Karpas-422 (cell line): ENCODE results near the gene EEF1AKMT3. TPM values are rescaled to one million over a fixed set of nuclear protein-coding genes. Genes with fewer than 3 reads are reported as not detected.

Experiments used
- DNase-seq: peaks from one replicate; pipeline ENCODE4 v3.0.0-alpha.2; 2015
- H2AFZ ChIP-seq: fragments of 200-600 bp; sonication (generic); 2 replicates; pipeline ENCODE4 v1.6.1; 2014; ENCODE audit warnings: antibody characterized with exemption, low read length, mixed read lengths
- H3K27ac ChIP-seq: fragments of 200-600 bp; sonication (generic); 2 replicates; pipeline ENCODE4 v1.5.1; 2014; ENCODE audit warnings: mild to moderate bottlenecking, low read length, moderate library complexity
- H3K27me3 ChIP-seq: fragments of 200-600 bp; sonication (generic); 2 replicates; pipeline ENCODE4 v1.6.1; 2014; ENCODE audit warnings: low read length, mixed read lengths
- H3K36me3 ChIP-seq: fragments of 200-600 bp; sonication (generic); 2 replicates; pipeline ENCODE4 v1.6.1; 2014; ENCODE audit warnings: low read length, mixed read lengths; ENCODE audit not compliant: insufficient read depth
- H3K4me1 ChIP-seq: fragments of 200-600 bp; sonication (generic); 2 replicates; pipeline ENCODE4 v1.6.1; 2014; ENCODE audit warnings: mild to moderate bottlenecking, low read length, mixed read lengths
- H3K4me2 ChIP-seq: fragments of 200-600 bp; sonication (generic); 2 replicates; pipeline ENCODE4 v1.6.1; 2014; ENCODE audit warnings: low read length, low read depth, mild to moderate bottlenecking; ENCODE audit not compliant: poor library complexity, severe bottlenecking
- H3K4me3 ChIP-seq: fragments of 200-600 bp; sonication (generic); 2 replicates; pipeline ENCODE4 v1.5.1; 2014; ENCODE audit warnings: mild to moderate bottlenecking, antibody characterized with exemption, low read length, mixed read lengths
- H3K79me2 ChIP-seq: fragments of 200-600 bp; sonication (generic); 2 replicates; pipeline ENCODE4 v1.6.1; 2014; ENCODE audit warnings: mild to moderate bottlenecking, low read length, mixed read lengths
- H3K9ac ChIP-seq: fragments of 200-600 bp; sonication (generic); 2 replicates; pipeline ENCODE4 v1.6.0; 2014; ENCODE audit warnings: low read length
- H3K9me2 ChIP-seq: fragments of 200-600 bp; sonication (generic), shearing (Covaris generic); replicated peaks from 2 replicates; pipeline ENCODE4 v1.6.0; 2014; ENCODE audit warnings: mild to moderate bottlenecking, low read length, moderate library complexity; ENCODE audit not compliant: insufficient read depth
- H3K9me3 ChIP-seq: fragments of 300-700, 200-600 bp; sonication (generic); 2 replicates; pipeline ENCODE4 v1.6.1; 2014; ENCODE audit warnings: low read length, mixed read lengths
- H4K20me1 ChIP-seq: fragments of 200-600 bp; sonication (generic); 2 replicates; pipeline ENCODE4 v1.6.1; 2014; ENCODE audit warnings: mild to moderate bottlenecking, antibody characterized with exemption, low read length, low read depth; ENCODE audit not compliant: insufficient read depth
- total RNA-seq: library from RNA; depleted of rRNA; stranded (reverse); fragments of >200 nt; shearing (Covaris generic); gene quantifications from 2 replicates; pipeline ENCODE4 v1.2.3, GENCODE V29; 2014; ENCODE audit warnings: low replicate concordance

The EEF1AKMT3 gene
- total RNA-seq, 1 experiment from 2014 or later: 5.5 TPM

GRCh38 chr12:57751788-57752667, 20.4 kb upstream of the EEF1AKMT3 start, which contains the start of gene CDK4:
Gene CDK4 (minus strand): TSS chr12:57752310. CDS start chr12:57751717, 593 bp downstream.
- Histone ChIP-seq H3K27ac (peak within 1 kb of the TSS; percentile 70), H2AFZ (peak within 1 kb of the TSS; percentile 1; the same call in 1 of the 2 replicates), H3K9me3 (no peaks in the 10 kb centered on the region), H3K4me1 (peaks cover 40% of the 10 kb centered on the region), H3K79me2 (peaks cover 35% of the 10 kb centered on the region), H4K20me1 (no peaks in the 10 kb centered on the region), H3K4me2 (peak within 1 kb of the TSS; percentile 79), H3K27me3 (no peaks in the 10 kb centered on the region), H3K4me3 (peak within 1 kb of the TSS; percentile 86), H3K9me2 (no peaks in the 10 kb centered on the region), H3K9ac (peak within 1 kb of the TSS; percentile 91), H3K36me3 (peaks cover 29% of the 10 kb centered on the region)
- DNase-seq: peak; percentile 100

DNA sequence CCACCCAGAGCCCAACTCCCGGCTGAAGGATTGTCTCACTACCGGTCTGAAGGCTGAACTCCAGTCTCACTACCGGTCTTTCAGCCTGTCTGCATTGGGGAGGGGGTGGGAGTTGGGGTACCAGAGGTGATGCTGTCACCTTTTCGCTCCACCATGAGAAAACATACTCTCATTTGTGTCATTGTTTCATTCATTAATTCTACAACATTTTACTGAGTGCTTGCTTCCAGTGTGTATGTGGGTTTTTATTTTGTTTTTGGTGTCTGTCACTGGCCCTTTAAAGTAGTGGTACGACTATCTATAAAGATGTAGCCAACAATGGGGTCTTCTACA, 19.8 kb upstream of the EEF1AKMT3 start:
- peak overlapping the region; percentile 74 for H3K4me2 ChIP-seq
- peak overlapping the region; percentile 53 for H3K9ac ChIP-seq
- no peaks in the 10 kb centered on the region for H3K27me3 ChIP-seq
- H3K4me3 ChIP-seq: peak overlapping the region; percentile 55
- H3K9me2 ChIP-seq: no peaks in the 10 kb centered on the region
- H3K79me2 ChIP-seq: peaks cover 40% of the 10 kb centered on the region
- peaks cover 42% of the 10 kb centered on the region for H3K4me1 ChIP-seq
- H3K27ac ChIP-seq: peak overlapping the region; percentile 67
- H2AFZ ChIP-seq: peak overlapping the region; percentile 1; the same call in 1 of the 2 replicates
- no peak for DNase-seq
- no peaks in the 10 kb centered on the region for H4K20me1 ChIP-seq
- H3K36me3 ChIP-seq: peaks cover 28% of the 10 kb centered on the region
- no peaks in the 10 kb centered on the region for H3K9me3 ChIP-seq

- Histone ChIP-seq H3K9me3 (no peaks in the 10 kb centered on the region), H2AFZ (no peak overlapping the region), H3K9ac (peak overlapping the region; percentile 62), H3K36me3 (peaks cover 32% of the 10 kb centered on the region), H3K79me2 (peaks cover 45% of the 10 kb centered on the region), H3K4me1 (peaks cover 42% of the 10 kb centered on the region), H4K20me1 (no peaks in the 10 kb centered on the region), H3K4me2 (peak overlapping the region; percentile 74), H3K9me2 (no peaks in the 10 kb centered on the region), H3K27ac (peak overlapping the region; percentile 67), H3K27me3 (no peaks in the 10 kb centered on the region), H3K4me3 (peak overlapping the region; percentile 77; the same call in 1 of the 2 replicates)
- peak; percentile 53 for DNase-seq
Observed at GRCh38 chr12:57753756-57754337, 18.6 kb upstream of the EEF1AKMT3 start.

- H3K9me3 ChIP-seq: no peaks in the 10 kb centered on the region
- peak within 1 kb of the TSS; percentile 97 for H3K4me2 ChIP-seq
- H3K9me2 ChIP-seq: no peaks in the 10 kb centered on the region
- peak within 1 kb of the TSS; percentile 80 for H3K27ac ChIP-seq
- peaks cover under 1% of the 10 kb centered on the region; the same call in 1 of the 2 replicates for H4K20me1 ChIP-seq
- peaks cover 27% of the 10 kb centered on the region for H3K36me3 ChIP-seq
- H3K79me2 ChIP-seq: peaks cover 47% of the 10 kb centered on the region
- peak within 1 kb of the TSS; percentile 77 for H3K4me3 ChIP-seq
- peaks cover 42% of the 10 kb centered on the region for H3K4me1 ChIP-seq
- H3K9ac ChIP-seq: peak within 1 kb of the TSS; percentile 78
- DNase-seq: peak; percentile 94
- H3K27me3 ChIP-seq: no peaks in the 10 kb centered on the region
- H2AFZ ChIP-seq: peak within 1 kb of the TSS; percentile 68; the same call in 1 of the 2 replicates
Observed at GRCh38 chr12:57754411-57755193, 17.8 kb upstream of the EEF1AKMT3 start, which contains the start of gene MARCHF9. Gene MARCHF9 (plus strand): TSS chr12:57755103. CDS start chr12:57755529, 426 bp downstream.

GRCh38 chr12:57755194-57755453, 17.3 kb upstream of the EEF1AKMT3 start:
- no peak for DNase-seq

DNA sequence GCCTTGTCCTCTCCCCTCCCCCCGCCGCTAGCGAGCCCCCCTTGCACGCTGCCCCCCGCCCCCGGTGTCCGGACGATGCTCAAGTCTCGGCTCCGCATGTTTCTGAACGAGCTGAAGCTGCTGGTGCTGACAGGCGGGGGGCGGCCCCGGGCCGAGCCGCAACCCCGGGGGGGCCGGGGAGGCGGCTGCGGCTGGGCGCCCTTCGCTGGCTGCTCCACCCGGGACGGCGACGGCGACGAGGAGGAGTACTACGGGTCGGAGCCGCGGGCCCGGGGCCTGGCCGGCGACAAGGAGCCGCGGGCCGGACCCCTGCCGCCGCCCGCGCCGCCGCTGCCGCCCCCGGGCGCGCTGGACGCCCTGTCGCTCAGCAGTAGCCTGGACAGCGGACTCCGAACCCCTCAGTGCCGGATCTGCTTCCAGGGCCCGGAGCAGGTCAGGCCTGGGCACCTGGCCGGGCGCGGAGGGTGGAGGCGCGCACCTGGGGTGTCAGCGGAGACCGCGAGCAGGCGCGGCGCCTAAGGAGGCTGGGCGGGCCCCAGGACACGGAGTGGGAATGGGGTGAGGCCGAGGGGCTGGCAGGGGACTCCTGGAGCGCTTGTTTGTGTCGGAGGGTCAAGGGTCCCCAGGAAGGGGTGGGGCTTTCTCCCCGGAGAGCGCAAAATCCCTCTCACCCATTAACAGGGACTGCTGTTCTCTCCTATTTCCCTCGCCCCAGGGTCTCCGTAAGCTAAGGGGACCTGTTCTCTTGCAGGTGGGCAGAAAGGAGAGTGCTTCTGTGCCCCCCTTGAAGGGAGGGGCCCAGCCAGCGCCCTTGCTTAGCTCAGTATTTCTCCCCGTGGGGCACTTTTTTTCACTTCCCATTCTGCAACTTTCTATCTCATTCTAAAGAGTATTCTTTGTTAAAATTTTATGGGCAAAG, 16.7 kb upstream of the EEF1AKMT3 start:
- Histone ChIP-seq H3K27me3 (no peaks in the 10 kb centered on the region), H3K9me3 (no peaks in the 10 kb centered on the region), H3K4me2 (peak overlapping the region; percentile 97), H3K9me2 (no peaks in the 10 kb centered on the region), H3K36me3 (peaks cover 29% of the 10 kb centered on the region), H2AFZ (0 out of 2 replicates have a peak overlapping the region, but pooled peaks have one; percentile 38), H3K9ac (peak overlapping the region; percentile 78), H3K4me3 (peak overlapping the region; percentile 77), H4K20me1 (peaks cover 11% of the 10 kb centered on the region), H3K27ac (peak overlapping the region; percentile 80), H3K4me1 (peaks cover 39% of the 10 kb centered on the region), H3K79me2 (peaks cover 44% of the 10 kb centered on the region)
- peak; percentile 71 for DNase-seq

More at GRCh38 chr12:57755194-57755453, 17.3 kb upstream of the EEF1AKMT3 start:
- peak overlapping the region; percentile 97 for H3K4me2 ChIP-seq
- H4K20me1 ChIP-seq: peaks cover 6% of the 10 kb centered on the region
- H3K4me3 ChIP-seq: peak overlapping the region; percentile 77
- no peak overlapping the region for H2AFZ ChIP-seq
- no peaks in the 10 kb centered on the region for H3K27me3 ChIP-seq
- H3K4me1 ChIP-seq: peaks cover 42% of the 10 kb centered on the region
- peak overlapping the region; percentile 78 for H3K9ac ChIP-seq
- H3K9me2 ChIP-seq: no peaks in the 10 kb centered on the region
- H3K27ac ChIP-seq: peak overlapping the region; percentile 80
- H3K36me3 ChIP-seq: peaks cover 31% of the 10 kb centered on the region
- H3K79me2 ChIP-seq: peaks cover 50% of the 10 kb centered on the region
- no peaks in the 10 kb centered on the region for H3K9me3 ChIP-seq
